K562 (cell line): ENCODE data around the gene ZNF625. TPM values are rescaled to one million over a fixed set of nuclear protein-coding genes. Genes with fewer than 3 reads are reported as not detected.

Source experiments
- ATAC-seq: fragments of 200-7000 bp; cut with Tn5 transposase; 3 replicates; pipeline ENCODE4 v1.9.1; 2020; ENCODE audit warnings: moderate library complexity
- BruUV-seq: library from RNA; stranded (reverse); fragments of 400-500 nt; replicated peaks from 2 replicates; lab custom pipeline; 2021; lab: Mats Ljungman, UMichigan
- CTCF ChIA-PET: fragments of 300-600 bp; formaldehyde crosslinking; extraction: SDS; loops from one replicate; lab custom pipeline; 2021; ENCODE audit warnings: low intra/inter-chr PET ratio; lab: Yijun Ruan, JAX
- POLR2A ChIA-PET: fragments of 300-600, 350-650 bp; sonication (Branson Sonifier 250); formaldehyde crosslinking; extraction: SDS; loops from one replicate; lab custom pipeline; 2021; ENCODE audit warnings: antibody characterized with exemption, inconsistent platforms; lab: Yijun Ruan, JAX
- DNase-seq, 4 experiments: peaks; one replicate each; pipeline versions ENCODE4 v3.0.0 to v3.0.0-alpha.2; 2011 to 2018; ENCODE audit warnings: low spot score in 3 of 4, mixed read lengths in 3 of 4; ENCODE audit errors: extremely low read depth in 1 of 4
- FAIRE-seq: peaks from 2 replicates; lab custom pipeline; 2011; peaks lifted over from hg19 to GRCh38; lab: Jason Lieb, UNC
- H2AFZ ChIP-seq: 2 replicates; pipeline ENCODE4 v1.6.0; 2011; ENCODE audit warnings: low read depth, low read length, control low read depth, inconsistent platforms
- H3K27ac ChIP-seq: fragments of 200-600 bp; 3 replicates; pipeline ENCODE4 v1.8.0; 2011; ENCODE audit warnings: low read depth, mild to moderate bottlenecking, control low read depth, inconsistent platforms, low read length, moderate library complexity, mixed read lengths; ENCODE audit errors: extremely low read depth
- H3K27me3 ChIP-seq, 2 experiments: fragments of 300-600 bp in 1 of 2; 2 replicates in 1 of 2; 3 replicates in 1 of 2; pipeline versions ENCODE4 v1.6.0 to v1.8.0; 2011; ENCODE audit warnings: inconsistent platforms in 2 of 2, low read length in 2 of 2, mild to moderate bottlenecking in 1 of 2, mixed read lengths in 1 of 2, moderate library complexity in 1 of 2; ENCODE audit not compliant: control insufficient read depth in 2 of 2, insufficient read depth in 2 of 2
- H3K36me3 ChIP-seq: fragments of 300-600 bp; 3 replicates; pipeline ENCODE4 v1.8.0; 2011; ENCODE audit warnings: mild to moderate bottlenecking, low read length, inconsistent platforms; ENCODE audit not compliant: control insufficient read depth, insufficient read depth
- H3K4me1 ChIP-seq, 2 experiments: fragments of 200-600 bp in 1 of 2; replicated peaks in 1 of 2; 2 replicates in 1 of 2; 3 replicates in 1 of 2; pipeline versions ENCODE4 v1.5.1 to v1.8.0; 2011; ENCODE audit warnings: inconsistent platforms in 2 of 2, low read length in 2 of 2, mild to moderate bottlenecking in 1 of 2, mixed read lengths in 1 of 2, moderate library complexity in 1 of 2; ENCODE audit not compliant: control insufficient read depth in 2 of 2, insufficient read depth in 2 of 2
- H3K4me2 ChIP-seq: 2 replicates; pipeline ENCODE4 v1.6.1; 2011; ENCODE audit warnings: low read length, control low read depth, inconsistent platforms, mixed read lengths; ENCODE audit not compliant: insufficient read depth
- H3K4me3 ChIP-seq: fragments of 200-600 bp; sonication (generic), shearing (Covaris generic); 2 replicates; pipeline ENCODE4 v1.5.1; 2016; ENCODE audit warnings: control low read depth, inconsistent platforms
- H3K79me2 ChIP-seq: fragments of 200-600 bp; 3 replicates; pipeline ENCODE4 v1.8.0; 2011; ENCODE audit warnings: low read length, inconsistent platforms; ENCODE audit not compliant: control insufficient read depth, insufficient read depth
- H3K9ac ChIP-seq, 2 experiments: 2 replicates each; pipeline versions ENCODE4 v1.6.0 to v1.6.1; 2011; ENCODE audit warnings: low read depth in 2 of 2, low read length in 2 of 2, control low read depth in 1 of 2, inconsistent platforms in 1 of 2, mild to moderate bottlenecking in 1 of 2, mixed read lengths in 1 of 2; ENCODE audit not compliant: insufficient read depth in 1 of 2
- H3K9me1 ChIP-seq: one replicate; pipeline ENCODE4 v1.6.0; 2011; ENCODE audit warnings: inconsistent platforms, mild to moderate bottlenecking, low read length, moderate library complexity; ENCODE audit not compliant: control insufficient read depth, insufficient read depth
- H3K9me3 ChIP-seq: replicated peaks from 2 replicates; pipeline ENCODE4 v1.5.1; 2011; ENCODE audit warnings: low read depth, low read length, inconsistent platforms; ENCODE audit not compliant: control insufficient read depth, insufficient read depth
- H4K20me1 ChIP-seq: replicated peaks from 2 replicates; pipeline ENCODE4 v1.6.1; 2011; ENCODE audit warnings: low read length, inconsistent platforms, mixed read lengths; ENCODE audit not compliant: control insufficient read depth, insufficient read depth
- CBFA2T2 ChIP-seq: fragments of 450-650 bp; conservative IDR thresholded peaks from 2 replicates; pipeline ENCODE4 v1.6.1; 2017; ENCODE audit warnings: mild to moderate bottlenecking
- CBFB ChIP-seq: sonication (generic); formaldehyde crosslinking; IDR thresholded peaks from 2 replicates; pipeline ENCODE4 v1.4.0; 2020; ENCODE audit warnings: mild to moderate bottlenecking, missing genetic modification reagents
- CBX1 ChIP-seq: sonication (generic); IDR thresholded peaks from 2 replicates; pipeline ENCODE4 v1.6.1; 2016; ENCODE audit warnings: antibody characterized with exemption, low read depth, mild to moderate bottlenecking
- CSDE1 ChIP-seq, 2 experiments: fragments of 450-650 bp; IDR thresholded peaks; 2 replicates each; pipeline ENCODE4 v1.6.1; 2016; ENCODE audit warnings: mild to moderate bottlenecking in 1 of 2
- JUN ChIP-seq, 2 experiments: sonication (generic) in 1 of 2; formaldehyde crosslinking in 1 of 2; IDR thresholded peaks; 2 replicates each; pipeline versions ENCODE4 v1.6.1 to v1.8.0; 2012 to 2022; ENCODE audit warnings: borderline replicate concordance in 2 of 2, mild to moderate bottlenecking in 2 of 2, improper control_type of control experiment in 1 of 2, low read depth in 1 of 2, low read length in 1 of 2, missing genetic modification reagents in 1 of 2
- PPARD ChIP-seq: fragments of 250-450 bp; sonication (Bioruptor Pico); IDR thresholded peaks from 2 replicates; pipeline ENCODE4 v1.8.0; 2022; ENCODE audit warnings: inconsistent platforms, mild to moderate bottlenecking, moderate library complexity
- RBM15 ChIP-seq: fragments of 200-400 bp; formaldehyde crosslinking; IDR thresholded peaks from 2 replicates; pipeline ENCODE4 v1.6.1; 2018; ENCODE audit warnings: mild to moderate bottlenecking, low read length, moderate library complexity; ENCODE audit not compliant: insufficient read depth
- STAT5B ChIP-seq: fragments of 250-450 bp; sonication (Bioruptor Pico); IDR thresholded peaks from 2 replicates; pipeline ENCODE4 v1.8.0; 2021; ENCODE audit warnings: mild to moderate bottlenecking, inconsistent platforms
- ZNF780A ChIP-seq: fragments of 250-450 bp; sonication (Bioruptor Pico); IDR thresholded peaks from 2 replicates; pipeline ENCODE4 v1.5.0; 2021; ENCODE audit warnings: mild to moderate bottlenecking
- WGBS: fragments of 100-300 bp; shearing (Covaris generic); methylation state at CpG from one replicate; pipeline ENCODE4 v1.1.6; 2016; ENCODE audit warnings: low coverage, mixed read lengths; ENCODE audit not compliant: insufficient coverage; ENCODE audit errors: missing lambda C conversion rate; 5-methylcytosine and 5-hydroxymethylcytosine counted together
- in situ Hi-C: fragments of 300-500 bp; cut with MboI; formaldehyde crosslinking; loops from 4 replicates; pipeline ENCODE4 v1.15.0; 2018; ENCODE audit warnings: inconsistent platforms, mixed read lengths
- intact Hi-C: fragments of 100-400 bp; cut with micrococcal nuclease; formaldehyde crosslinking; loops from 2 replicates; pipeline ENCODE4 v1.14.2; 2022
- polyA plus RNA-seq, 8 experiments: library from polyadenylated mRNA; depleted of rRNA in 4 of 8; stranded (reverse) in 5 of 8; unstranded in 3 of 8; fragments of >200 nt; fragmentation: Nextera tagmentation in 2 of 8; fragmentation: Illumina TruSeq in 1 of 8; extraction: Ambion mirVana in 2 of 8; extraction: Trizol in 1 of 8; gene quantifications; 2 replicates each; pipeline versions ENCODE4 v1.2.1 to v1.2.3, GENCODE V29; 2011 to 2014; ENCODE audit warnings: inconsistent platforms in 1 of 8, missing spikeins in 1 of 8
- total RNA-seq, 7 experiments: library from RNA; depleted of rRNA in 6 of 7; stranded (reverse); fragments of >200 nt in 6 of 7; fragmentation: Illumina TruSeq in 2 of 7; extraction: Trizol in 2 of 7; gene quantifications; 2 replicates each; pipeline versions ENCODE4 v1.2.1 to v1.2.3, GENCODE V29; 2011 to 2021; ENCODE audit warnings: low replicate concordance in 1 of 7
- TF ChIP-seq, protein P1 (sequence below), 2 experiments: fragments of 450-650 bp; IDR thresholded peaks; 2 replicates each; pipeline ENCODE4 v1.6.1; 2016
- TF ChIP-seq, protein P2 (sequence below): fragments of 150-350 bp; conservative IDR thresholded peaks from 2 replicates; pipeline ENCODE4 v1.6.1; 2014; ENCODE audit warnings: low read length

ZNF625 gene
- total and polyA plus RNA-seq, 9 of the 15 experiments (the other 6 are each of a cell fraction or from before 2014, with no cell fraction given) = 0.07 to 0.09 TPM; not detected in 7

DNA sequence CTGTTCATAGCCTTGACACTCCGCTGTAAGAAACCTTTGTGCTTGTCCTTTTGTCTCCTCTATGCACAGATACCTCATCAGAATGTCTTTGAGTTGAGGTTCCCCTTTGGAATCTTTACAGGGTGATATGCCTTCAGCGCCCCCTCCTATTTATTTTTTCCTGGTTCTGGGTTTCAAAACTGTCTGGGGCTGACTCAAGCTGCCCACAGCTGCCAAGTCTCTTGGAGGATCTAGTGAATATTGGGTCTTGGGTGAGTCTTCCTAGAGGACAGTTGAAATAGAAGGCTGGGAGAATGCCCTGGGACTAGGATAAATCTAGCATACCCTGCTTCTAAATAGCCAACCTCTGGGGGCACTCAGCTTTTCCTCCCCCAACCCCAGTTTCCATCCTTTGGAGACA, 7.3 kb upstream of the ZNF625 start:
- ChIA-PET POLR2A (no interaction called here), CTCF (no interaction called here)
- H2AFZ ChIP-seq = no peak overlapping the region
- FAIRE-seq = no peak
- ATAC-seq = no peak
- 11% methylated on average over 2 of the region's 2 CpGs for WGBS
- H3K4me2 ChIP-seq = peak overlapping the region; percentile 91
- BruUV-seq = no TSS peak
- H4K20me1 ChIP-seq = no peaks in the 10 kb centered on the region
- no peaks in the 10 kb centered on the region for H3K36me3 ChIP-seq
- peak overlapping the region; percentile 91; the same call in 1 of the 3 replicates for H3K27ac ChIP-seq
- H3K4me3 ChIP-seq = peak overlapping the region; percentile 100
- peaks cover 14% of the 10 kb centered on the region for H3K79me2 ChIP-seq
- H3K9ac ChIP-seq = peak overlapping the region; percentile 94 to 95
- intact Hi-C loops = no loop called here
- no peaks in the 10 kb centered on the region for H3K9me1 ChIP-seq
- H3K4me1 ChIP-seq = peaks cover 4 to 8% of the 10 kb centered on the region in 2 experiments; a peak in 3 of 5 replicates
- peaks cover 3% of the 10 kb centered on the region; the same call in 1 of the 2 replicates for H3K9me3 ChIP-seq
- DNase-seq = peak in 2 of 4 experiments; percentile 17 to 22
- TF ChIP-seq CSDE1 (IDR thresholded peaks at IDR 0.05) = no peak
- no peak for TF ChIP-seq PPARD
- TF ChIP-seq RBM15 = no peak
- no peak for TF ChIP-seq CBFA2T2
- TF ChIP-seq JUN (IDR thresholded peaks at IDR 0.05; ENCODE audit: borderline replicate concordance, low read depth, low read length) = no peak
- no peak for TF ChIP-seq JUN (CRISPR knock-in tag; IDR thresholded peaks at IDR 0.05; ENCODE audit: borderline replicate concordance)
- TF ChIP-seq CBX1 = no peak
- TF ChIP-seq ZNF780A (CRISPR knock-in tag) = no peak
- TF ChIP-seq, protein P1, sequence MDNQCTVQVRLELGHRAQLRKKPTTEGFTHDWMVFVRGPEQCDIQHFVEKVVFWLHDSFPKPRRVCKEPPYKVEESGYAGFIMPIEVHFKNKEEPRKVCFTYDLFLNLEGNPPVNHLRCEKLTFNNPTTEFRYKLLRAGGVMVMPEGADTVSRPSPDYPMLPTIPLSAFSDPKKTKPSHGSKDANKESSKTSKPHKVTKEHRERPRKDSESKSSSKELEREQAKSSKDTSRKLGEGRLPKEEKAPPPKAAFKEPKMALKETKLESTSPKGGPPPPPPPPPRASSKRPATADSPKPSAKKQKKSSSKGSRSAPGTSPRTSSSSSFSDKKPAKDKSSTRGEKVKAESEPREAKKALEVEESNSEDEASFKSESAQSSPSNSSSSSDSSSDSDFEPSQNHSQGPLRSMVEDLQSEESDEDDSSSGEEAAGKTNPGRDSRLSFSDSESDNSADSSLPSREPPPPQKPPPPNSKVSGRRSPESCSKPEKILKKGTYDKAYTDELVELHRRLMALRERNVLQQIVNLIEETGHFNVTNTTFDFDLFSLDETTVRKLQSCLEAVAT (IDR thresholded peaks at IDR 0.05) = no peak
- TF ChIP-seq CBFB (CRISPR knock-in tag) = no peak
- TF ChIP-seq, protein P2, sequence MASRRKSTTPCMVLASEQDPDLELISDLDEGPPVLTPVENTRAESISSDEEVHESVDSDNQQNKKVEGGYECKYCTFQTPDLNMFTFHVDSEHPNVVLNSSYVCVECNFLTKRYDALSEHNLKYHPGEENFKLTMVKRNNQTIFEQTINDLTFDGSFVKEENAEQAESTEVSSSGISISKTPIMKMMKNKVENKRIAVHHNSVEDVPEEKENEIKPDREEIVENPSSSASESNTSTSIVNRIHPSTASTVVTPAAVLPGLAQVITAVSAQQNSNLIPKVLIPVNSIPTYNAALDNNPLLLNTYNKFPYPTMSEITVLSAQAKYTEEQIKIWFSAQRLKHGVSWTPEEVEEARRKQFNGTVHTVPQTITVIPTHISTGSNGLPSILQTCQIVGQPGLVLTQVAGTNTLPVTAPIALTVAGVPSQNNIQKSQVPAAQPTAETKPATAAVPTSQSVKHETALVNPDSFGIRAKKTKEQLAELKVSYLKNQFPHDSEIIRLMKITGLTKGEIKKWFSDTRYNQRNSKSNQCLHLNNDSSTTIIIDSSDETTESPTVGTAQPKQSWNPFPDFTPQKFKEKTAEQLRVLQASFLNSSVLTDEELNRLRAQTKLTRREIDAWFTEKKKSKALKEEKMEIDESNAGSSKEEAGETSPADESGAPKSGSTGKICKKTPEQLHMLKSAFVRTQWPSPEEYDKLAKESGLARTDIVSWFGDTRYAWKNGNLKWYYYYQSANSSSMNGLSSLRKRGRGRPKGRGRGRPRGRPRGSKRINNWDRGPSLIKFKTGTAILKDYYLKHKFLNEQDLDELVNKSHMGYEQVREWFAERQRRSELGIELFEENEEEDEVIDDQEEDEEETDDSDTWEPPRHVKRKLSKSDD = no peak
- no peak for TF ChIP-seq STAT5B (CRISPR knock-in tag)
- in situ Hi-C loops = no loop called here
- H3K27me3 ChIP-seq = no peaks in the 10 kb centered on the region
